Measurements from ENCODE around the gene MIS18BP1.
"Not testable (repeated sequence)": the region's sequence is repeated elsewhere in the genome, so short reads cannot be mapped to it uniquely, and the experiment has no call there.

GRCh38 chr14:45213716-45214115, 39.3 kb downstream of the MIS18BP1 start:
- not testable (repeated sequence) for TF ChIP-seq EP300, POLR2A, CTCF, POLR2AphosphoS5 (IDR thresholded peaks at IDR 0.05)

Data from sigmoid colon (tissue), 4 donors.